ENCODE data around the gene SLC25A17.

The SLC25A17 gene

GRCh38 chr22:40753114-40753513 is 66.0 kb downstream of the SLC25A17 start:
- no peak for DNase-seq (ENCODE audit: extremely low read depth, low read depth)
- TF ChIP-seq CTCF (IDR thresholded peaks at IDR 0.05; ENCODE audit: low read depth, low read length): no peak

GRCh38 chr22:40751250-40751649 is 67.9 kb downstream of the SLC25A17 start:
- no peak for TF ChIP-seq CTCF (IDR thresholded peaks at IDR 0.05; ENCODE audit: low read depth, low read length)
- no peak for DNase-seq (ENCODE audit: extremely low read depth, low read depth)

- no peak for DNase-seq (ENCODE audit: extremely low read depth, low read depth)
- no peak for TF ChIP-seq CTCF (IDR thresholded peaks at IDR 0.05; ENCODE audit: low read depth, low read length)
Measured at GRCh38 chr22:40749829-40750228, 69.3 kb downstream of the SLC25A17 start.

- TF ChIP-seq CTCF (IDR thresholded peaks at IDR 0.05; ENCODE audit: low read depth, low read length): no peak
- no peak for DNase-seq (ENCODE audit: extremely low read depth, low read depth)
Measured at GRCh38 chr22:40748388-40749355, 70.5 kb downstream of the SLC25A17 start.

- no peak for TF ChIP-seq CTCF (IDR thresholded peaks at IDR 0.05; ENCODE audit: low read depth, low read length)
- no peak for DNase-seq (ENCODE audit: extremely low read depth, low read depth)
Measured at GRCh38 chr22:40747361-40747760, 71.8 kb downstream of the SLC25A17 start.

GRCh38 chr22:40746428-40747220 is 72.5 kb downstream of the SLC25A17 start:
- TF ChIP-seq CTCF (IDR thresholded peaks at IDR 0.05; ENCODE audit: low read depth, low read length): no peak
- DNase-seq (ENCODE audit: extremely low read depth, low read depth): no peak

GRCh38 chr22:40743768-40744167 is 75.4 kb downstream of the SLC25A17 start:
- no peak for DNase-seq (ENCODE audit: extremely low read depth, low read depth)
- TF ChIP-seq CTCF (IDR thresholded peaks at IDR 0.05; ENCODE audit: low read depth, low read length): no peak
